DND-41 (cell line): ENCODE measurements around the gene DNAH8.

ENCODE experiments used
- ATAC-seq: fragments of 200-7000 bp; cut with Tn5 transposase; 3 replicates; pipeline ENCODE4 v1.9.1; 2021; ENCODE audit warnings: low read depth; ENCODE audit not compliant: insufficient read depth
- DNase-seq: peaks from one replicate; pipeline ENCODE4 v3.0.0-alpha.2; 2020
- H2AFZ ChIP-seq: 2 replicates; pipeline ENCODE4 v1.6.0; 2012; ENCODE audit warnings: low read depth, low read length
- H3K27ac ChIP-seq: 2 replicates; pipeline ENCODE4 v1.5.1; 2012; ENCODE audit warnings: low read length, inconsistent platforms
- H3K27me3 ChIP-seq: fragments of 200-600 bp; sonication (generic); 2 replicates; pipeline ENCODE4 v1.6.0; 2012; ENCODE audit warnings: low read length, mild to moderate bottlenecking, inconsistent platforms; ENCODE audit not compliant: insufficient read depth, poor library complexity
- H3K36me3 ChIP-seq: 2 replicates; pipeline ENCODE4 v1.5.1; 2012; ENCODE audit warnings: low read length, inconsistent platforms; ENCODE audit not compliant: insufficient read depth
- H3K4me1 ChIP-seq: 2 replicates; pipeline ENCODE4 v1.5.1; 2012; ENCODE audit warnings: mild to moderate bottlenecking, low read length; ENCODE audit not compliant: insufficient read depth
- H3K4me2 ChIP-seq: 2 replicates; pipeline ENCODE4 v1.6.0; 2012; ENCODE audit warnings: mild to moderate bottlenecking, moderate library complexity, low read length, inconsistent platforms; ENCODE audit not compliant: insufficient read depth
- H3K4me3 ChIP-seq, 2 experiments: fragments of 200-600 bp in 1 of 2; shearing (Covaris generic) in 1 of 2; 2 replicates each; pipeline ENCODE4 v1.5.1; 2012 to 2016; ENCODE audit warnings: inconsistent platforms in 2 of 2, low read length in 2 of 2, mild to moderate bottlenecking in 2 of 2, low read depth in 1 of 2, moderate library complexity in 1 of 2
- H3K79me2 ChIP-seq: 2 replicates; pipeline ENCODE4 v1.6.0; 2012; ENCODE audit warnings: low read length, inconsistent platforms; ENCODE audit not compliant: insufficient read depth
- H3K9ac ChIP-seq: 2 replicates; pipeline ENCODE4 v1.6.0; 2012; ENCODE audit warnings: low read depth, mild to moderate bottlenecking, inconsistent platforms, low read length, moderate library complexity
- H3K9me3 ChIP-seq: 2 replicates; pipeline ENCODE4 v1.5.1; 2012; ENCODE audit warnings: low read length, moderate library complexity, mild to moderate bottlenecking, inconsistent platforms; ENCODE audit not compliant: insufficient read depth, severe bottlenecking
- H4K20me1 ChIP-seq: 2 replicates; pipeline ENCODE4 v1.6.0; 2012; ENCODE audit warnings: low read length; ENCODE audit not compliant: insufficient read depth
- CTCF ChIP-seq: IDR thresholded peaks from 2 replicates; pipeline ENCODE4 v1.5.1; 2012; ENCODE audit warnings: borderline replicate concordance, low read length, moderate library complexity, mild to moderate bottlenecking; ENCODE audit not compliant: poor library complexity, severe bottlenecking; ENCODE audit errors: extremely low read depth
- EZH2 ChIP-seq: IDR thresholded peaks from 3 replicates; pipeline ENCODE4 v1.6.1; 2012; ENCODE audit warnings: borderline replicate concordance, low read depth, mild to moderate bottlenecking, moderate library complexity, low read length, inconsistent platforms; ENCODE audit not compliant: severe bottlenecking

The DNAH8 gene

GRCh38 chr6:38975621-38976049, 260.5 kb downstream of the DNAH8 start:
- DNase-seq (no peak), ATAC-seq (no peak)
- Histone ChIP-seq H3K4me1 (no peaks in the 10 kb centered on the region), H3K4me2 (no peak overlapping the region), H3K36me3 (no peaks in the 10 kb centered on the region), H3K9ac (no peak overlapping the region), H3K79me2 (no peaks in the 10 kb centered on the region), H3K9me3 (no peaks in the 10 kb centered on the region), H3K27me3 (peaks cover 17% of the 10 kb centered on the region), H2AFZ (no peak overlapping the region), H3K27ac (no peak overlapping the region), H3K4me3 (no peak overlapping the region), H4K20me1 (no peaks in the 10 kb centered on the region)
- TF ChIP-seq EZH2, result no peak
- no peak for TF ChIP-seq CTCF

- Histone ChIP-seq H3K4me2 (no peak overlapping the region), H3K27me3 (peaks cover 15% of the 10 kb centered on the region), H4K20me1 (no peaks in the 10 kb centered on the region), H3K36me3 (no peaks in the 10 kb centered on the region), H3K4me1 (no peaks in the 10 kb centered on the region), H3K4me3 (no peak overlapping the region), H3K9ac (no peak overlapping the region), H3K27ac (no peak overlapping the region), H3K9me3 (no peaks in the 10 kb centered on the region), H2AFZ (no peak overlapping the region), H3K79me2 (no peaks in the 10 kb centered on the region)
- ATAC-seq (no peak), DNase-seq (no peak)
- TF ChIP-seq EZH2 (no peak), CTCF (no peak)
Observed at GRCh38 chr6:38976051-38976450, 260.9 kb downstream of the DNAH8 start.

GRCh38 chr6:38976801-38977500, 261.8 kb downstream of the DNAH8 start:
- H3K4me1 ChIP-seq, result no peaks in the 10 kb centered on the region
- H4K20me1 ChIP-seq, result no peaks in the 10 kb centered on the region
- no peak for ATAC-seq
- H3K79me2 ChIP-seq, result no peaks in the 10 kb centered on the region
- TF ChIP-seq EZH2, result no peak
- TF ChIP-seq CTCF, result no peak
- no peaks in the 10 kb centered on the region for H3K9me3 ChIP-seq
- no peak overlapping the region for H3K27ac ChIP-seq
- H2AFZ ChIP-seq, result no peak overlapping the region
- DNase-seq, result no peak
- H3K27me3 ChIP-seq, result peaks cover 15% of the 10 kb centered on the region
- H3K4me2 ChIP-seq, result no peak overlapping the region
- H3K9ac ChIP-seq, result no peak overlapping the region
- H3K36me3 ChIP-seq, result no peaks in the 10 kb centered on the region
- no peak overlapping the region for H3K4me3 ChIP-seq
